Measurements from ENCODE around the gene SOCS1.

Gene SOCS1

GRCh38 chr16:11205065-11205699, 50.8 kb downstream of the SOCS1 start:
- TF ChIP-seq ZFX (IDR thresholded peaks at IDR 0.05; ENCODE audit: borderline replicate concordance) (no peak), CTCF (IDR thresholded peaks at IDR 0.05) (no peak)
- H3K27ac ChIP-seq = no peak overlapping the region

GRCh38 chr16:11204513-11205047, 51.4 kb downstream of the SOCS1 start:
- TF ChIP-seq CTCF (IDR thresholded peaks at IDR 0.05) (no peak), ZFX (IDR thresholded peaks at IDR 0.05; ENCODE audit: borderline replicate concordance) (no peak)
- H3K27ac ChIP-seq = no peak overlapping the region
